HK-2 (cell line): Measurements from ENCODE around the gene VPS37B.

Experiments
- DNase-seq: peaks from one replicate; pipeline ENCODE4 v3.0.0-alpha.2; 2018; ENCODE audit not compliant: unreplicated experiment

Gene VPS37B

DNA sequence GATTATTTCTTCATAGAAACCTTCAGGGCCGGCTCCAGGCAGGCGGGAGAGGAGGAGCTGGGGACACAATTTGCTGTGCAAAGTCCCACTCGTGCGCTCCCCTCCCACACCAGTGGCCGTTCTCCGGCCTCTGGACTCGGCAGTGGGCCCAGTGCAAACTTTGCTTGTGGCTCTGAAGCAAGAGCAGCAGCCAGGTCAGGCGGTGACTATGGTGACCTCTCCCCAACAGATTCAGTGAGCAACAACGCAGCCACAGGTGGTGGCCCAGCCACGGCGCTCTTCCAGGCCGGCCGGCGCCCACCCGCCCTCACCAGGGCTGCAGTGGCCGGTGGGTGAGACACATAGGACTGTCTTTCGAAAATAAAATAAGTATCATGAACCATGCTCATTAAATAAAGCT lies 29.5 kb downstream of the VPS37B start:
- DNase-seq, result no peak

DNA sequence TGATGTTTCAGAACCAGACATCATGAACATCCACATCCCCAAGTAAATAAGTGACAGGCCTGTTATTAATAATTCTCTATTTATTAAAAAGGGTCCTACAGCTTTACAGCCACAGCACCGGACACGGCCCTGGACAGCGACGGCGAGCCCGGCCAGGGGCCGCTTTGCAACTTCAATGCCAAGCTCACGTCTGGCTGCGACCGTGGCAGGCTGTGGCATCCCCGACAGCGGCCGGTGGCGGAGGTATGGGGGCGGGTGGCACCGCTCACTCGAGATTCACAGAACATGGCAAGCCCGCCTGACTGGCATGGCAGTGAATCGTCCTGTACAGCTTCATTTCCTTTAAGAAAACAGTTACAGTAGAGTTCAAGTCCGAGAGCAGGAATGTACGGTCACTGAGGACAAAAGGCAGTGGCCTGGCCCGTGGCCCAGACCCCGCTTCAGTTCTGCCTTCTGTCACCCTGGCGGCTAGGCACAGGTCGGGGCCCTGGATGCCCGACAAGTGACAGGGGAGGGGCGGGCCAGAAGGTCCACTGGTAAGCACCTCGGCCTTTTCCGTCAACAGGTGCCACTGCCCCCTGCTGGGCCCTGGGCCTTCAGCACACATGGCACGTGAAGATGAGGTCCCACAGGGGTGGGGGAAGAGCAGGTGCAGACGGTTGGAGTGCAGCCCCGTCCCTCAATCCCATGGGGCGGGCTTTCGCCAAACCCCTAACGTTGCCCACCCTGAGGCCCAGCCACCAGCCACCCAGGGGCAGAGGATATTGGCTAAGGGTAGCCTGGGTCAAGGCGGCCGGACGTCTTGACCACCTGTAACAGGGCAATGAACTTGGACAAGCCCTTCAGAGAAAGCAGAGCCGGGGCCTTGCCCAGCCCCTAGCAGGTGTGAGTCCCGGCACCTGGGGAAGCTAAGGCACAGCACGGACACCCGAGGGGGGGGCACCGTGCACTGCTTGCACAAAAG lies 30.4 kb downstream of the VPS37B start:
- no peak for DNase-seq

DNA sequence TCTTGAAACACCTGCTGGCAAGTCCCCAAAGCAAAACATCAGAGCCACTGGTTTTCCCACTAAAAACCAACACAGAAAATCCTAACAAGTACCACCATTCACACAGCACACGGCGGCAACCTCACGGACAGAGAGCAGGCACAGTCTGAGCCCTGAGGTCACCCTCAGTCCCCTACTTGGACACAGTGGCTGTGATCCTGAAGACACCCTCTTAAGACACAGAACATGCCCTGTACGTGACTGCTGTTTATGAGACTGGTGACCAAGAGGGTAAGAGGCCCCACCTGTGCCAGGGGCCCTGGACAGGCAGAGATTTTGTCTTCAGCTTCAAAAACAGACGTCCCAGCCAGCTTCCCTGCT lies 31.1 kb downstream of the VPS37B start:
- no peak for DNase-seq

DNA sequence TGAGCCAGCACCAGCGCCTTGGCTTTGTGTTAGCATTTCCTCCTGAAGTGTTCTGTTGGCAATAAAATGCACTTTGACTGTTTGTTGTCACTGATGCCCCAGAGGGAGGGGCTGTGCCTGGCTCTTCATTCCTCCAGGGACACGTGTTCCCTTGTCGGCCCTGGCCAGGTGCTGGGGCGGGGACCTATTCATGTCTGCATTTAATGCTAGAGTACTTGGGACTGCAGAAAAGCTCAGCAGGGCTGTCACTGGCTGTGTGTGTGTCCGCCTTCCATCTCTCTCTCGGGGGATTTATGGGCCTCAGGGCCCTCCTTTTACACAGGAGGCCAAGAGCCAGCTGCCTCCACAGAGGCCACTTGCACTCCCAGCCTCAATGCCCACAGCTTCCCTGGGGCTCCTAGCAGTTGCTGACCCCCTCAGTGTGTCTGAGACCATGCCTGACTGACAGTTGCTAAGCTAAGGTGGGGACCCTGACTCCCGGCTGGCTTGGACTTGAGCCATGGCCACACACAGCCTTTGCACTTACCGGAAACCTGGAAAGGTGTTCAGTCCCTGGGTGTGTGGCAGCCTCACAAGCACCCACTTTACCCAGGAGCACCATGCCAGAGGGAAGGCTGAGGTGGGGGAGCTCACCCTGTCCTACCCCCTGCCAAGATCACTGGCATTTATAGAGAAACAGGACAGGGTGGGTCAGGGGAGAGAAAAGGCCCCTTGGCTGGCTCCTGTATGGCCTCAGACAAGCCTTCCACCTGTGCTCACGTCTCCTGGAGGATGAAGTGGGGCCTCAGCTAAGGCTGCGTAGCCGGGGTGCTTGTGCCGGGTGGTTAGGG lies 32.8 kb downstream of the VPS37B start:
- no peak for DNase-seq

DNA sequence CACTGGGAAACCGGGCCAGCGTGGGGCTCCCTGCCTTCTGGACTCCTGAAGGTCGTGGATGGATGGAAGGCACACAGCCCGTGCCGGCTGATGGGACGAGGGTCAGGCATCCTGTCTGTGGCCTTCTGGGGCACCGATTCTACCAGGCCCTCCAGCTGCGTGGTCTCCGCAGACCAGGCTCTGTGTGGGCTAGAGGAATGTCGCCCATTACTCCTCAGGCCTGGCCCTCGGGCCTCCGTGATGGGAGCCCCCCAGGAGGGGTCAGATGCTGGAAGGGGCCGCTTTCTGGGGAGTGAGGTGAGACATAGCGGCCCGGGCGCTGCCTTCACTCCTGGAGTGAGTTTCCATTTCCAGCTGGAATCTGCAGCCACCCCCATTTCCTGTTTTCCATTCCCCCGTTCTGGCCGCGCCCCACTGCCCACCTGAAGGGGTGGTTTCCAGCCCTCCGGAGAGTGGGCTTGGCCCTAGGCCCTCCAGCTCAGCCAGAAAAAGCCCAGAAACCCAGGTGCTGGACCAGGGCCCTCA lies 33.8 kb downstream of the VPS37B start:
- no peak for DNase-seq

DNA sequence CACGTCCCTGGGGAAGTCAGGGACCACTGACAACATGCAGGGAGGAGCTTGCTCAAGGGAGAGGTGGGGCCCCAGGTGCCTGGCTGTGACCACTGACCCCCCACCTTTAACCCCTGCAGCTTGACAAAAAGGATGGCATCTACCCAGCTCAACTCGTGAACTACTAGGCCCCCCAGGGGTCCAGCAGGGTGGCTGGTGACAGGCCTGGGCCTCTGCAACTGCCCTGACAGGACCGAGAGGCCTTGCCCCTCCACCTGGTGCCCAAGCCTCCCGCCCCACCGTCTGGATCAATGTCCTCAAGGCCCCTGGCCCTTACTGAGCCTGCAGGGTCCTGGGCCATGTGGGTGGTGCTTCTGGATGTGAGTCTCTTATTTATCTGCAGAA lies 34.3 kb downstream of the VPS37B start:
- DNase-seq, result no peak

DNA sequence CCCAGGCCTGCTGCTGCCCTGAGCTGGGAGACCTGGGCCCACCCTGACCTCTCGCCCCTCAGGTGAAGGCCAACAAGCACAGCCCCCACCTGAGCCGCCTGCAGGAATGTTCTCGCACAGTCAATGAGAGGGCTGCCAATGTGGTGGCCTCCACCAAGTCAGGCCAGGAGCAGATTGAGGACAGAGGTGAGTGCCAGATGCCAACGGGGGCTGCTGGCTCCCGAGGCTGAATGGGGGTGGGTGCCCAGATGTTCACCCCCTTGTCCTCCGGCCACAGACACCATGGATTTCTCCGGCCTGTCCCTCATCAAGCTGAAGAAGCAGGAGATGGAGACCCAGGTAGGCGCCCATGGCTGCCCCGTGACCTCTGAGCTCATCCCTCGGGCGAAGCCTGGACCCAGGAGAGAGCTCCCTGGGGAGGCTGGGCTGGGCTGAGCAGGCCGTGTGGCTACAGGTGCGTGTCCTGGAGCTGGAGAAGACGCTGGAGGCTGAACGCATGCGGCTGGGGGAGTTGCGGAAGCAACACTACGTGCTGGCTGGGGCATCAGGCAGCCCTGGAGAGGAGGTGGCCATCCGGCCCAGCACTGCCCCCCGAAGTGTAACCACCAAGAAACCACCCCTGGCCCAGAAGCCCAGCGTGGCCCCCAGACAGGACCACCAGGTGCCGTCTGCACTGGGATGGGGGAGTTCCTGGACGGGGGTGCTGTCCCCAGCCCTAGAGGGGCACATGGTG lies 34.9 kb downstream of the VPS37B start:
- DNase-seq, result no peak

DNA sequence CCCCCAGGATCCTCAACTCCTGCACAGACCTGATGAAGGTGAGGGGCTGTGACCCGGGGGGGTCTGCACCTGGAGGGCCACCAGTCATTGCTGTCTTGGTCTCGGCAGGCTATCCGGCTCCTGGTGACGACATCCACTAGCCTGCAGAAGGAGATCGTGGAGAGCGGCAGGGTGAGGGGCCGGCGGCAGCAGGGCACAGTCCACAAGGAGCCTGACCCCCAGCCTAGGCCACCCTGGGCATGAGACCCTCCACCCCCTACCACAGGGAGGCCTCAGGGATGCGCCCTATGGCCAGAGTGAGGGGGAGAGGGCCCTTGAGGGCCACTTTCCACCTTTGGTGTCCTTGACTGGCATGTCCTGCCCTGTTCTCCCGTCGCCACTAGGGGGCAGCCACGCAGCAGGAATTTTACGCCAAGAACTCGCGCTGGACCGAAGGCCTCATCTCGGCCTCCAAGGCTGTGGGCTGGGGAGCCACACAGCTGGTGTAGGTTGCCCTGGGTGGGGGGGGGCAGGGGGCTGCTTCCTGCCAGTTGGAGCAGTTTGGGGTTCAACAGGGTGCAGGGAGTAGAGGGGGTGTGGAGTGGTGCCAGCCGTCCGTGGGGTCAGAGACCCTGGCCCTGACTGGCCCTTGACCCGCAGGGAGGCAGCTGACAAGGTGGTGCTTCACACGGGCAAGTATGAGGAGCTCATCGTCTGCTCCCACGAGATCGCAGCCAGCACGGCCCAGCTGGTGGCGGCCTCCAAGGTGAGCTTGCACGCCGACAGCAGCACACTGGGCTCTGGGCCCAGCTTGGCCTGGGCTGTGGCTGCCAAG lies 35.7 kb downstream of the VPS37B start:
- DNase-seq, result peak; percentile 85

DNA sequence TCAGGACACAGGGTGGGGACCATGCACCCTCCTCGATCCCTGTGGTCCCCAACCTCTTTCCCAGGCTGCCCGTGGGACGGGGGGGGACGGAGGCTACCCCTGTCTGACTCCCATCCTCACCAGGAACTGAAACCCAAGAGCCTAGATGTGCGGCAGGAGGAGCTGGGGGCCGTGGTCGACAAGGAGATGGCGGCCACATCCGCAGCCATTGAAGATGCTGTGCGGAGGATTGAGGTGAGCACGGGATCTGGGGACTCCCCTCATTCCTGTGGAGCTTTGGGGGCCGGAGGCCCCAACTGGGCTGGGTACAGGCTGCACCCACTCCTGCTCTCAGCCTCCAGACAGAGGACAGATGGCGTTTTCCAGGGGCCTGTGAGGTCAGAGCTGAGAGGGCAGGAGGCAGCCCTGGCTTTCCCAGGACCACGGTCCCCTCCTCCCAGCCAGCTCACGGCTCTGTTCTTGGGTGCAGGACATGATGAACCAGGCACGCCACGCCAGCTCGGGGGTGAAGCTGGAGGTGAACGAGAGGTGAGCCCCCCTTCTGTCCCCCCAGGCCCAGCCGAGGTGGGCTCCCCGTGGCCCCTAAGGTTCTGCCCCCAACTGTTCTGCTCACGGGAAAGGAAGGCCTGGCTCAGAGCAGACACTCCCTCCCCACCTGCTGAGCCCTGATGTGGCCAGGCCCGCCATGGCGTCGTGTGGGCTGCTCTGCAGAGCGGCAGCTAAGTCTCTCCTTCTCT lies 36.5 kb downstream of the VPS37B start:
- no peak for DNase-seq

DNA sequence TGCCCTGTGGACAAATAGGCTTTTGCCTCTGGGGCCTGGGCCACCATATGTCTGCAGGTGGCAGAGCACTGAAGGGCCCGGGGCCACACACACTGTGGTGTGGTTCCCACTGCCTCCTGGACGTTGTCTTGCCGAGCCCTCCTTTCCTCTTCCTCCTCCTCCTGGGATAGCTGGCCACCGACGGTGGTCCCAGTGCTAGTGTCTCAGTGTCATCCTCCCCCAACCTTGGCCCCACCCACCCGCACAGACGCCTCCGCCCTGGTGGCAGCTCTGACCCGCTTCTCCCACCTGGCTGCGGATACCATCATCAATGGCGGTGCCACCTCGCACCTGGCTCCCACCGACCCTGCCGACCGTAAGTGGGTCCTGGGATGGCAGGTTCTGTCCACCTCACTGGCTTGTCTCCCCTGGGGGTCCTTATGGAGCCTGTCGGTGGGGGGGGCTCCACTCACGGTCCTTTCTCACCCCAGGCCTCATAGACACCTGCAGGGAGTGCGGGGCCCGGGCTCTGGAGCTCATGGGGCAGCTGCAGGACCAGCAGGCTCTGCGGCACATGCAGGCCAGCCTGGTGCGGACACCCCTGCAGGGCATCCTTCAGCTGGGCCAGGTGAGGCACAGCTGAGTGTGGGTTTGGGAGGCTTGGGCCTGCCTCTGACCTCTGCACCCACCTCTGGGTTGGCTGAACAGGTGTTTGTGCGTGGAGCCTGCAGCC lies 37.2 kb downstream of the VPS37B start:
- no peak for DNase-seq

DNA sequence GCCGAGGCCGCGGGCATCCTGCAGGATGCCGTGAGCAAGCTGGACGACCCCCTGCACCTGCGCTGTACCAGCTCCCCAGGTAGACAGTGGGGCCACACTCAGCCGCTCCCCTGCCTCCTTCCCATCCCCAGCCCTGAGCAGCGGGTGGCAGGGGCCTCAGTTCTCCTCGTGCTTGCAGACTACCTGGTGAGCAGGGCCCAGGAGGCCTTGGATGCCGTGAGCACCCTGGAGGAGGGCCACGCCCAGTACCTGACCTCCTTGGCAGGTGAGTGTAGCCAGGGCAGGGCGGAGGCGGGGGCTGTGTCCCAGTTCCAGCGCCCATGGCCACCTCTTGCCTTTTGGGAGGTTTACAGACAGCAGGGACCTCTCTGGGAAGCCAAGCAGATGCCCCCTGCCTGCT lies 37.8 kb downstream of the VPS37B start:
- no peak for DNase-seq

DNA sequence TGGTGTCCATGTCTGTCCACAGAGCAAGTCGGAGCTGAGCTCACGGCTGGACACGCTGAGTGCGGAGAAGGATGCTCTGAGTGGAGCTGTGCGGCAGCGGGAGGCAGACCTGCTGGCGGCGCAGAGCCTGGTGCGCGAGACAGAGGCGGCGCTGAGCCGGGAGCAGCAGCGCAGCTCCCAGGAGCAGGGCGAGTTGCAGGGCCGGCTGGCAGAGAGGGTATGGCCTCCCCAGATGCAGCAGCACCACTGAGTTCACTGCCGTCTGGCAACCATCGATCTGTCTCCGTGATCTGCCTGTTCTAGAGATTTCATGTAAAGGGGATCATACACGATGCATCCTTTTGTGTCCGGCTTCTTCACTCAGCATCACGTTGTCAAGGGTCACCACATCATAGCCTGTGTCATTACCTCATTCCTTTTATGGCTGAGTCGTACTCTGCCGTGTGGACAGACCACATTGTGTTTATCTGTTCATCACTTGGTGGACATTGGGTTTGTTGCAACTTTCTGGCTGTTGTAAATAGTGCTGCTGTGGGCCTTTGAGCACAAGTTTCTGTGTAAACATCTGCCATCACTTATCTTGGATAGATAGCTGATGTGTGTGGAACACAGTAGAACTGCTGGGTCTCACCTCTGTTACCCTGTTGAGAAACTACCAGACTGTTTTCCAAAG lies 38.8 kb downstream of the VPS37B start:
- DNase-seq, result no peak

DNA sequence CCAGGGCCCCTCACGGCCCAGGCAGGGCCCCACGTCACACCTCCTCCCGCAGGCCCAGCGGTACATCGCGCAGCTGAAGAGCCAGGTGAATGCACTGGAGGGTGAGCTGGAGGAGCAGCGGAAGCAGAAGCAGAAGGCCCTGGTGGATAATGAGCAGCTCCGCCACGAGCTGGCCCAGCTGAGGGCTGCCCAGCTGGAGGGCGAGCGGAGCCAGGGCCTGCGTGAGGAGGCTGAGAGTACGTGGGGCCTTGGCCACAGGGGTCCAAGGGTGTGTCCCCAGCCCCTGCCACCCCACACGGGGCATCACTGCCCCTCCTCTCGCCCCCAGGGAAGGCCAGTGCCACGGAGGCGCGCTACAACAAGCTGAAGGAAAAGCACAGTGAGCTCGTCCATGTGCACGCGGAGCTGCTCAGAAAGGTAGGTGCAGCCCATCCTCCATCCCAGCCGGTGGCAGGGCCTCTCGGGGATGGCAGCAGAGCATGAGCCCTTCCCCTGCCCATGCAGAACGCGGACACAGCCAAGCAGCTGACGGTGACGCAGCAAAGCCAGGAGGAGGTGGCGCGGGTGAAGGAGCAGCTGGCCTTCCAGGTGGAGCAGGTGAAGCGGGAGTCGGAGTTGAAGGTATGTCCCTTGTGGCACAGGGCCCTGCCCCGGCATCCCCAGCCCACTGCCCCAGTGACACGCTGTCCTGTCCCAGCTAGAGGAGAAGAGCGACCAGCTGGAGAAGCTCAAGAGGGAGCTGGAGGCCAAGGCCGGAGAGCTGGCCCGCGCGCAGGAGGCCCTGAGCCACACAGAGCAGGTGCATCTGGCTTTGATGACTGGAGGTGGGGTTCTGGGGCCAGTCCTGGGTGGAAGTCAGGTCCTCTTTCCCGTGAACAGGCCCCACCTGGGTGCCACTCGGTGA lies 39.7 kb downstream of the VPS37B start:
- DNase-seq, result no peak

DNA sequence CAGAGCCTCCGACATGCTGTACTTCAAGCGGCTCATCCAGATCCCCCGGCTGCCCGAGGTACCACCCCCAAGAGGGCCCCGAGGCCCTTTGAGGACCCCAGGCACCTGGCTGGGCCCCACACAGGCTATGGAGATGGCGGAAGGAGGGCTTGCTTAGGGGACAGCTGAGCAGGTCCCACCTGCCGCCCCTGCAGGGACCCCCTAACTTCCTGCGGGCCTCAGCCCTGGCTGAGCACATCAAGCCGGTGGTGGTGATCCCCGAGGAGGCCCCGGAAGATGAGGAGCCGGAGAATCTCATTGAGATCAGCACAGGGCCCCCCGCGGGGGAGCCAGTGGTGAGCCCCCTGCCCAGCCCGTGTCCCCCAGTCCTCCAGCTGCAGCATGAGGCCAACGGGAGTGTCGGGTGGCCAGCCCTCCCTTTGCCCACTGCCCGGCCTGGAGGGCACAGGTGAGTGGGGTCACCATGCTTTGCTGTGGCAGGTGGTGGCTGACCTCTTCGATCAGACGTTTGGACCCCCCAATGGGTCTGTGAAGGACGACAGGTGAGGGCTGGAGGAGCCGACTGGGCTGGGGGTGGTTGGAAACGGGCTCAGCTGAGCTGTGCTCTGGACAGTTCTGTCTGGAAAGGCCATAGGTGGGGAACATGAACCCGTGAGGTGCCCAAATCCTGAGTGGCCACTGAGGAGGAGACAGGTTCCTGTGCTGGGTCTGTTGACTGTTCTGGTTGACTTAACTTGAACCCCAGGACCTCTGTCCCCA lies 40.7 kb downstream of the VPS37B start:
- no peak for DNase-seq

DNA sequence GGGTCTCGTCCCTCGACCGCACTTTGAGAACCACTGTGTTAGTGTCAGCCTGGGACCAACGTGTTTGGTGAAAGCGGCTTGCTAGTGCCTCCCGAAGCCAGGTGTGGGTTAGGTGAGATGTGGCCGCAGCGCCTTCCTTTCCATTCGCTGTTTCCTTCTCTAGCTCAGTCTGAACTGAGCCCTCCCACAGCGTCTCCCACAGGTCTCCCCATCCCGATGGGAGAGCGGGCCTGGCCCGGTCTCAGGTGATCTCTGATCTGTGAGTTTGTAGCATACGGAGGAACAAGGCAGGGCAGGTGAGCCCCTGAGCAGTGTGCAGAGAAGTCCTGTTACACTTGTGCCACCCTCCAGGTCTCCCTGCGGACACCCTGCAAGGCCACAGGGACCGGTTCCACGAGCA lies 41.4 kb downstream of the VPS37B start:
- DNase-seq, result no peak

DNA sequence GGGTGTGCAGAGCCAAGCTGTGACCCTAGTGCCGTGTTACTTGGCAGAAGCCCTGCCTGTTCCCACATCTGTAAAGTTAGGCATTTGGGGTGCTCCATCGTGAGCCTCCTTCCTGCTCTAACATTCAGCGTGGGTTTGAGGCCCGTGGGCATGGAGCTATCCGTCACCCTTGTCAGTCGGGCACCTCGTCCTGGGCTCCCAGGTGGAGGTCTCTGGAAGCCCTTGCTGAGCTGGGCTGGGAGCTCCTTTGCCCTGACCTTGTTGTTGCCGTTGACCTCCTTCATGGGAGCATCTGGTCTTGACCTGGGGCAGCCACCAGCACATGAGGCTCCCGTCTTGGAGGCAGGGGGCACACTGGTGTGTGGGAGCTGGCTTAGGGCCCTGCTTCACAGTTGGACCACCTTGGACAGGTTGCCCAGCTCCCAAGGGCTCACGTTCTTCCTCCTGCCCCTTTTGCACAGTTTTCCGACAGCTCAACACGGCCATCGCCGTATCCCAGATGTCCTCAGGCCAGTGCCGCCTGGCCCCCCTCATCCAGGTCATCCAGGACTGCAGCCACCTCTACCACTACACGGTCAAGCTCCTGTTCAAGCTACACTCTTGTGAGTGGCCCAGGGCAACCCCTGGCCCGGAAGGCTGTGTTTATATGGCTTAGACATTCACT lies 42.2 kb downstream of the VPS37B start:
- DNase-seq, result no peak
